H9 (cell line): ENCODE measurements around the gene OBSL1. TPM values are rescaled to one million over a fixed set of nuclear protein-coding genes. Genes with fewer than 3 reads are reported as not detected.

ENCODE experiments used
- DNase-seq: peaks from one replicate; pipeline ENCODE4 v3.0.0-alpha.2; 2017
- H2AFZ ChIP-seq: one replicate; pipeline ENCODE4 v1.6.1; 2013; ENCODE audit warnings: mild to moderate bottlenecking, low read length, control low read depth, moderate library complexity
- H2AK5ac ChIP-seq: 2 replicates; pipeline ENCODE4 v1.6.1; 2013; ENCODE audit warnings: low read length, control low read depth, mixed read lengths; ENCODE audit not compliant: insufficient read length
- H2BK120ac ChIP-seq: one replicate; pipeline ENCODE4 v1.6.1; 2013; ENCODE audit warnings: low read depth, mild to moderate bottlenecking, low read length, control low read depth, inconsistent platforms; ENCODE audit not compliant: poor library complexity, severe bottlenecking
- H2BK12ac ChIP-seq: 2 replicates; pipeline ENCODE4 v1.6.1; 2013; ENCODE audit warnings: low read length, control low read depth, mixed read lengths, low read depth; ENCODE audit not compliant: insufficient read length
- H2BK15ac ChIP-seq: 2 replicates; pipeline ENCODE4 v1.6.1; 2013; ENCODE audit warnings: low read depth, low read length, control low read depth
- H2BK20ac ChIP-seq: one replicate; pipeline ENCODE4 v1.6.1; 2013; ENCODE audit warnings: low read depth, mild to moderate bottlenecking, low read length, control low read depth, inconsistent platforms; ENCODE audit not compliant: poor library complexity, severe bottlenecking
- H2BK5ac ChIP-seq: 2 replicates; pipeline ENCODE4 v1.6.1; 2013; ENCODE audit warnings: low read length, control low read depth, mixed read lengths; ENCODE audit not compliant: insufficient read length
- H3K14ac ChIP-seq: 2 replicates; pipeline ENCODE4 v1.6.1; 2013; ENCODE audit warnings: low read length, control low read depth; ENCODE audit not compliant: insufficient read depth
- H3K18ac ChIP-seq: 2 replicates; pipeline ENCODE4 v1.6.1; 2013; ENCODE audit warnings: low read depth, mild to moderate bottlenecking, mixed read lengths, low read length, control low read depth; ENCODE audit not compliant: insufficient read length
- H3K23ac ChIP-seq: 2 replicates; pipeline ENCODE4 v1.6.1; 2013; ENCODE audit warnings: low read length, control low read depth, mixed read lengths, low read depth; ENCODE audit not compliant: insufficient read length
- H3K23me2 ChIP-seq: 2 replicates; pipeline ENCODE4 v1.6.1; 2013; ENCODE audit warnings: low read depth, mild to moderate bottlenecking, mixed read lengths, low read length, control low read depth; ENCODE audit not compliant: insufficient read length, poor library complexity, severe bottlenecking
- H3K27ac ChIP-seq: 2 replicates; pipeline ENCODE4 v1.5.1; 2013; ENCODE audit warnings: low read length, control low read depth, mixed read lengths, low read depth; ENCODE audit not compliant: insufficient read length
- H3K27me3 ChIP-seq: 2 replicates; pipeline ENCODE4 v1.6.1; 2013; ENCODE audit warnings: low read length, control low read depth, inconsistent platforms; ENCODE audit not compliant: insufficient read depth
- H3K4ac ChIP-seq: 2 replicates; pipeline ENCODE4 v1.6.1; 2013; ENCODE audit warnings: low read depth, mild to moderate bottlenecking, control low read depth, inconsistent platforms, low read length, moderate library complexity
- H3K4me1 ChIP-seq: 2 replicates; pipeline ENCODE4 v1.6.1; 2013; ENCODE audit warnings: low read length, control low read depth, inconsistent platforms; ENCODE audit not compliant: insufficient read depth
- H3K4me2 ChIP-seq: 2 replicates; pipeline ENCODE4 v1.6.1; 2013; ENCODE audit warnings: low read length, control low read depth, mixed read lengths; ENCODE audit not compliant: insufficient read length, insufficient read depth
- H3K56ac ChIP-seq: 2 replicates; pipeline ENCODE4 v1.6.1; 2013; ENCODE audit warnings: low read depth, mild to moderate bottlenecking, mixed read lengths, low read length, control low read depth; ENCODE audit not compliant: insufficient read length
- H3K79me1 ChIP-seq: 2 replicates; pipeline ENCODE4 v1.6.1; 2013; ENCODE audit warnings: low read depth, mild to moderate bottlenecking, moderate library complexity, low read length, control low read depth, inconsistent platforms; ENCODE audit not compliant: insufficient read depth, poor library complexity, severe bottlenecking
- H3K79me2 ChIP-seq: 2 replicates; pipeline ENCODE4 v1.6.1; 2013; ENCODE audit warnings: low read length, control low read depth, inconsistent platforms; ENCODE audit not compliant: insufficient read depth
- H3K9ac ChIP-seq: 2 replicates; pipeline ENCODE4 v1.6.1; 2013; ENCODE audit warnings: low read length, control low read depth, mixed read lengths; ENCODE audit not compliant: insufficient read length; ENCODE audit errors: extremely low read depth
- H3K9me3 ChIP-seq: one replicate; pipeline ENCODE4 v1.6.1; 2013; ENCODE audit warnings: low read depth, low read length, inconsistent platforms; ENCODE audit not compliant: control insufficient read depth
- H3T11ph ChIP-seq: one replicate; pipeline ENCODE4 v1.6.1; 2013; ENCODE audit warnings: mild to moderate bottlenecking, low read length, control low read depth, inconsistent platforms
- H4K20me1 ChIP-seq: one replicate; pipeline ENCODE4 v1.6.1; 2013; ENCODE audit not compliant: control insufficient read depth, insufficient read length, insufficient read depth
- H4K5ac ChIP-seq: 2 replicates; pipeline ENCODE4 v1.6.1; 2013; ENCODE audit warnings: low read depth, mild to moderate bottlenecking, mixed read lengths, low read length, control low read depth; ENCODE audit not compliant: insufficient read length
- H4K8ac ChIP-seq: replicated peaks from 2 replicates; pipeline ENCODE4 v1.6.1; 2013; ENCODE audit warnings: low read length, control low read depth, mixed read lengths, low read depth; ENCODE audit not compliant: insufficient read length
- H4K91ac ChIP-seq: 2 replicates; pipeline ENCODE4 v1.6.1; 2013; ENCODE audit warnings: low read depth, mild to moderate bottlenecking, moderate library complexity, mixed read lengths, low read length, control low read depth; ENCODE audit not compliant: insufficient read length
- H3K27ac Mint-ChIP-seq, 3 experiments: 2 replicates in 2 of 3; 3 replicates in 1 of 3; pipeline ENCODE4 v1.8.0; 2020 to 2021; ENCODE audit warnings: mixed read lengths in 3 of 3, mild to moderate bottlenecking in 1 of 3, moderate library complexity in 1 of 3
- H3K27me3 Mint-ChIP-seq: 2 replicates; pipeline ENCODE4 v1.8.0; 2021; ENCODE audit warnings: low read depth, mild to moderate bottlenecking, moderate library complexity, mixed read lengths
- H3K36me3 Mint-ChIP-seq, 3 experiments: 2 replicates in 2 of 3; 3 replicates in 1 of 3; pipeline ENCODE4 v1.8.0; 2020 to 2021; ENCODE audit warnings: low read depth in 3 of 3, mixed read lengths in 3 of 3; ENCODE audit not compliant: insufficient read depth in 1 of 3
- H3K4me1 Mint-ChIP-seq, 2 experiments: 2 replicates each; pipeline ENCODE4 v1.8.0; 2020; ENCODE audit warnings: mixed read lengths in 2 of 2
- H3K4me3 Mint-ChIP-seq, 2 experiments: 2 replicates in 1 of 2; 3 replicates in 1 of 2; pipeline ENCODE4 v1.8.0; 2020 to 2021; ENCODE audit warnings: mild to moderate bottlenecking in 2 of 2, mixed read lengths in 2 of 2, moderate library complexity in 1 of 2
- H3K9me3 Mint-ChIP-seq, 2 experiments: 2 replicates in 1 of 2; 3 replicates in 1 of 2; pipeline ENCODE4 v1.8.0; 2020; ENCODE audit warnings: mild to moderate bottlenecking in 2 of 2, mixed read lengths in 2 of 2, moderate library complexity in 1 of 2
- WGBS: extraction: QIAGEN DNeasy Blood & Tissue Kit; methylation state at CpG from one replicate; pipeline ENCODE4 v1.1.7; 2013; ENCODE audit warnings: missing lambda C conversion rate, low lambda C conversion rate, mixed read lengths; ENCODE audit not compliant: insufficient read length; ENCODE audit errors: extremely low coverage; 5-methylcytosine and 5-hydroxymethylcytosine counted together
- total RNA-seq: library from RNA; stranded (reverse); gene quantifications from 2 replicates; pipeline ENCODE4 v1.2.1, GENCODE V29; 2021
- TF ChIP-seq, protein P1 (sequence below): fragments of 200-600 bp; sonication (generic); conservative IDR thresholded peaks from 3 replicates; pipeline ENCODE4 v1.8.0; 2021; ENCODE audit warnings: antibody characterized with exemption, mild to moderate bottlenecking

OBSL1 gene
- total RNA-seq, 1 experiment from 2014 or later = 140 TPM

DNA sequence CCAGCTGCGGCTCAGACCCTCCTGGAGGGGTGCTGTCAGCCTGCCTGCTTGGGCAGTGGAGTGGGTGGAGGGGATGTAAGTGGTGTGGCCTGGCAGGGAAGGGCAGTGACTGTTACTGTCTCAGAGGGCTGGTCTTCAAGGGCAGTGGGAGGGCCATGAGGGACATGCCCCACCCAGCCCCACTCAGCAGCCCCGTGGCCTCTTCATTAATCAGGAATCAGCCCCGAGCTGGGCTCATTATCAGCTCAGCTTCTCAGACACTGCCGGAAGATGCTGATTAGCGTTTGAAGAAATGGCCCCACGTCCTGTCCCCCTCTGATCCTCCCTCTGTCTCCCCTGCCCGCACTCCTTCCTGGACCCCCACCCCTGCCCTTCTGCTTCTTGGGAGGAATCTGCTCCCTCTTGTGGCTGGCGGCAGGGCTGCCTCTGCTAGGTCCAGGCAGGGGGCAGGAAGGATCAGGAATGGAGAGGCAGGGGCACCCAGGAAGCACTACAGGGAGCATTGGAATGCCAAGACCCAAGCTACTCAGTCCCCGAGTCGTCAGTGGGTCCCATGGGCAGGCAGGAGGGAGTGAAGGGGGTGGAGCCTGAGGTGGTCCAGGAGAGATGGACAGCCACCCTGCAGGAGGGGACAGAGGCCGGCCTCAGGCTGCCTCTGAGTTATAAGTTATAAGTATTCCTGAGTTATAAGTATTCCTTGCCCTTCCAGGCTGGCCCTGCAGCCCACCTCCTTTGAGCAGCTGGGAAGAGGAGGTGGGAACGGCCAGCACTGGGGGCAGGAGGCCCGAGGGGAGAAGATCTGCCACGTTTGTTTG, 50.1 kb downstream of the OBSL1 start:
- no peak overlapping the region for H3K56ac ChIP-seq
- no peak overlapping the region for H2BK120ac ChIP-seq
- no peak overlapping the region for H2BK12ac ChIP-seq
- peak overlapping the region; percentile 4 to 53; a peak in 3 of 5 replicates for H3K4me3 Mint-ChIP-seq
- H4K5ac ChIP-seq = no peak overlapping the region
- no peak overlapping the region for H2BK5ac ChIP-seq
- peaks cover 9% of the 10 kb centered on the region; the same call in 1 of the 2 replicates for H3K4me1 ChIP-seq
- no peak overlapping the region for H3K9ac ChIP-seq
- H3K23me2 ChIP-seq = peaks cover 4% of the 10 kb centered on the region
- H3K9me3 ChIP-seq = no peaks in the 10 kb centered on the region
- peaks cover 49% of the 10 kb centered on the region for H3K27me3 Mint-ChIP-seq
- H3K79me2 ChIP-seq = no peaks in the 10 kb centered on the region
- H3K9me3 Mint-ChIP-seq = no peaks in the 10 kb centered on the region; a peak in 1 of 5 replicates
- H2BK15ac ChIP-seq = no peak overlapping the region
- H3K4me1 Mint-ChIP-seq = peaks cover 44 to 69% of the 10 kb centered on the region in 2 experiments
- H3K14ac ChIP-seq = no peak overlapping the region
- no peak overlapping the region for H4K91ac ChIP-seq
- H4K20me1 ChIP-seq = no peaks in the 10 kb centered on the region
- no peak overlapping the region for H3K23ac ChIP-seq
- no peak overlapping the region for H4K8ac ChIP-seq
- peak overlapping the region; percentile 33 to 80 (median 76); a peak in 3 of 7 replicates for H3K27ac Mint-ChIP-seq
- H3K36me3 Mint-ChIP-seq = no peaks in the 10 kb centered on the region; a peak in 1 of 7 replicates
- no peak overlapping the region for H3T11ph ChIP-seq
- no peak overlapping the region for H3K4me2 ChIP-seq
- H2AFZ ChIP-seq = no peak overlapping the region
- no peak overlapping the region for H2AK5ac ChIP-seq
- no CpG with 5 or more reads among the region's 14 CpGs for WGBS
- peak; percentile 88 for DNase-seq
- TF ChIP-seq, protein P1, sequence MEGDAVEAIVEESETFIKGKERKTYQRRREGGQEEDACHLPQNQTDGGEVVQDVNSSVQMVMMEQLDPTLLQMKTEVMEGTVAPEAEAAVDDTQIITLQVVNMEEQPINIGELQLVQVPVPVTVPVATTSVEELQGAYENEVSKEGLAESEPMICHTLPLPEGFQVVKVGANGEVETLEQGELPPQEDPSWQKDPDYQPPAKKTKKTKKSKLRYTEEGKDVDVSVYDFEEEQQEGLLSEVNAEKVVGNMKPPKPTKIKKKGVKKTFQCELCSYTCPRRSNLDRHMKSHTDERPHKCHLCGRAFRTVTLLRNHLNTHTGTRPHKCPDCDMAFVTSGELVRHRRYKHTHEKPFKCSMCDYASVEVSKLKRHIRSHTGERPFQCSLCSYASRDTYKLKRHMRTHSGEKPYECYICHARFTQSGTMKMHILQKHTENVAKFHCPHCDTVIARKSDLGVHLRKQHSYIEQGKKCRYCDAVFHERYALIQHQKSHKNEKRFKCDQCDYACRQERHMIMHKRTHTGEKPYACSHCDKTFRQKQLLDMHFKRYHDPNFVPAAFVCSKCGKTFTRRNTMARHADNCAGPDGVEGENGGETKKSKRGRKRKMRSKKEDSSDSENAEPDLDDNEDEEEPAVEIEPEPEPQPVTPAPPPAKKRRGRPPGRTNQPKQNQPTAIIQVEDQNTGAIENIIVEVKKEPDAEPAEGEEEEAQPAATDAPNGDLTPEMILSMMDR = peak; percentile 84
- no peak overlapping the region for H2BK20ac ChIP-seq
- no peak overlapping the region for H3K18ac ChIP-seq
- H3K27ac ChIP-seq = no peak overlapping the region
- no peaks in the 10 kb centered on the region for H3K79me1 ChIP-seq
- no peak overlapping the region for H3K4ac ChIP-seq
- H3K27me3 ChIP-seq = peaks cover 8% of the 10 kb centered on the region; the same call in 1 of the 2 replicates
